ENCODE measurements around the gene ACTMAP.

DNA sequence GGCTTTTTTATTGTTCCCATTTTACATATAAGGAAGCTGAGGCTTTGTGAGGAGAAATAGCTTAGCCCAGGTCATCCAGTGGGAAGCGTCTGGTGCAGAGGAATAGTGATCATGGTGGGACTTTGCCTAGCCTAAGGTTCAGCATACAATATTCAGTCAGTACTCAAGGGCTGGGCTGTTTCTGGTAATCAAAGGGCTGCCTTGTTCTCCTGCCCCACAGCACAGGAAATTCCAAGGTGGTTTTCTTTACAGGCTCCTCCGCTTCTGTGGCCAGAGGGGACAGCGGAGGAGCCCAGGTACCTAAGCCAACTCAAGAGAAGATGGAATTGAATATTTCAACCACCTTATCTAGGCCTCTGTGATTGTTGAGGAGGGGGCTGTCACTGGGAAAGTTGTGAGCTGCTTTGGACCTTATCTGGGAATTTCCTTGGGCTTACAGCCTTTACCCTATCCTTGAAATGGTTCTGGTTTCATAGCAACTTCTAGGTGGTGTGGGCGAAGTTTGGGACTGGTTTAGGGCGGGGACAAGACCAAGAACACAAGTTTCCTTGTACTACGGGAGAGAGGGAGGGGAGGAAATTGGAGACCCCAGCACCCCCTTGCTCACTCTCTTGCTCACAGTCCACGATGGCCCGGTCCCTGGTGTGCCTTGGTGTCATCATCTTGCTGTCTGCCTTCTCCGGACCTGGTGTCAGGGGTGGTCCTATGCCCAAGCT lies 24.8 kb upstream of the ACTMAP start, which contains the start of gene MIA:
- TF ChIP-seq, protein P1, sequence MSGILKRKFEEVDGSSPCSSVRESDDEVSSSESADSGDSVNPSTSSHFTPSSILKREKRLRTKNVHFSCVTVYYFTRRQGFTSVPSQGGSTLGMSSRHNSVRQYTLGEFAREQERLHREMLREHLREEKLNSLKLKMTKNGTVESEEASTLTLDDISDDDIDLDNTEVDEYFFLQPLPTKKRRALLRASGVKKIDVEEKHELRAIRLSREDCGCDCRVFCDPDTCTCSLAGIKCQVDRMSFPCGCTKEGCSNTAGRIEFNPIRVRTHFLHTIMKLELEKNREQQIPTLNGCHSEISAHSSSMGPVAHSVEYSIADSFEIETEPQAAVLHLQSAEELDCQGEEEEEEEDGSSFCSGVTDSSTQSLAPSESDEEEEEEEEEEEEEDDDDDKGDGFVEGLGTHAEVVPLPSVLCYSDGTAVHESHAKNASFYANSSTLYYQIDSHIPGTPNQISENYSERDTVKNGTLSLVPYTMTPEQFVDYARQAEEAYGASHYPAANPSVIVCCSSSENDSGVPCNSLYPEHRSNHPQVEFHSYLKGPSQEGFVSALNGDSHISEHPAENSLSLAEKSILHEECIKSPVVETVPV (CRISPR knock-in tag; IDR thresholded peaks at IDR 0.05): no peak
- TF ChIP-seq ZFP30 (CRISPR knock-in tag; IDR thresholded peaks at IDR 0.05) (no peak), ZC3H10 (CRISPR knock-in tag; IDR thresholded peaks at IDR 0.05) (no peak)

All from SK-N-SH treated with all-trans-retinoic acid at 6 μM for 48 hours (cell line).